Measurements from ENCODE around the gene MARK2.

The MARK2 gene

DNA sequence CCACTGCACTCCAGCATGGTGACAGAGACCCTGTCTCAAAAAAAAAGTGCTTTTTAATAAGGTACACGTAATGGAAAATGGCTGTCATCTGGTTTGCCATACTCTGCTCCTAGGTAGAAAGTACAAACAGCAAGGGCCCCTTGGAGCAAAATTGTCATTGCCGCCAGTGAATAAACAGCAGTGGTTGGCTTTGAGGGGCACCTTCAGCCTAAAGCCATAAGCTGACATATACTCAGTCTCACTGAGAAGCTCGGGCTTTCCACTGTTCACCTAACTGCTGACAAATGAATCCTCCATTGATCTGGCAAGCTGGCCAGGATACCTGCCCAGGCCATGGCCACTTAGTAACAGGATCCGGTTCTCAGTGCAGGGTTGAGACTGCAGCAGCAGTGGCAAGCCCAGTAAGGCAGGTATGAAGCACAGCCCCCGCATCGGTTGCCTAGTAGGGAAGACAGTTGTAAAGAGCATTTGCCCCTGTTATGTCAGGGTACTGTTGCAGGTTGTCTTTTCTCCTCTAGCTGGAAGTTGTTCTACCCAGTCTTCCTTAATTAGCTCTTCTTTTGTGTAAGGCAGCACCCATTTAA lies 38.8 kb downstream of the MARK2 start:
- no peak overlapping the region for H3K4me3 ChIP-seq (ENCODE audit: low read length)
- DNase-seq (ENCODE audit: low read depth) = no peak
- TF ChIP-seq, protein P1, sequence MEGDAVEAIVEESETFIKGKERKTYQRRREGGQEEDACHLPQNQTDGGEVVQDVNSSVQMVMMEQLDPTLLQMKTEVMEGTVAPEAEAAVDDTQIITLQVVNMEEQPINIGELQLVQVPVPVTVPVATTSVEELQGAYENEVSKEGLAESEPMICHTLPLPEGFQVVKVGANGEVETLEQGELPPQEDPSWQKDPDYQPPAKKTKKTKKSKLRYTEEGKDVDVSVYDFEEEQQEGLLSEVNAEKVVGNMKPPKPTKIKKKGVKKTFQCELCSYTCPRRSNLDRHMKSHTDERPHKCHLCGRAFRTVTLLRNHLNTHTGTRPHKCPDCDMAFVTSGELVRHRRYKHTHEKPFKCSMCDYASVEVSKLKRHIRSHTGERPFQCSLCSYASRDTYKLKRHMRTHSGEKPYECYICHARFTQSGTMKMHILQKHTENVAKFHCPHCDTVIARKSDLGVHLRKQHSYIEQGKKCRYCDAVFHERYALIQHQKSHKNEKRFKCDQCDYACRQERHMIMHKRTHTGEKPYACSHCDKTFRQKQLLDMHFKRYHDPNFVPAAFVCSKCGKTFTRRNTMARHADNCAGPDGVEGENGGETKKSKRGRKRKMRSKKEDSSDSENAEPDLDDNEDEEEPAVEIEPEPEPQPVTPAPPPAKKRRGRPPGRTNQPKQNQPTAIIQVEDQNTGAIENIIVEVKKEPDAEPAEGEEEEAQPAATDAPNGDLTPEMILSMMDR (conservative IDR thresholded peaks at IDR 0.05; ENCODE audit: low read depth, low read length) = no peak

DNA sequence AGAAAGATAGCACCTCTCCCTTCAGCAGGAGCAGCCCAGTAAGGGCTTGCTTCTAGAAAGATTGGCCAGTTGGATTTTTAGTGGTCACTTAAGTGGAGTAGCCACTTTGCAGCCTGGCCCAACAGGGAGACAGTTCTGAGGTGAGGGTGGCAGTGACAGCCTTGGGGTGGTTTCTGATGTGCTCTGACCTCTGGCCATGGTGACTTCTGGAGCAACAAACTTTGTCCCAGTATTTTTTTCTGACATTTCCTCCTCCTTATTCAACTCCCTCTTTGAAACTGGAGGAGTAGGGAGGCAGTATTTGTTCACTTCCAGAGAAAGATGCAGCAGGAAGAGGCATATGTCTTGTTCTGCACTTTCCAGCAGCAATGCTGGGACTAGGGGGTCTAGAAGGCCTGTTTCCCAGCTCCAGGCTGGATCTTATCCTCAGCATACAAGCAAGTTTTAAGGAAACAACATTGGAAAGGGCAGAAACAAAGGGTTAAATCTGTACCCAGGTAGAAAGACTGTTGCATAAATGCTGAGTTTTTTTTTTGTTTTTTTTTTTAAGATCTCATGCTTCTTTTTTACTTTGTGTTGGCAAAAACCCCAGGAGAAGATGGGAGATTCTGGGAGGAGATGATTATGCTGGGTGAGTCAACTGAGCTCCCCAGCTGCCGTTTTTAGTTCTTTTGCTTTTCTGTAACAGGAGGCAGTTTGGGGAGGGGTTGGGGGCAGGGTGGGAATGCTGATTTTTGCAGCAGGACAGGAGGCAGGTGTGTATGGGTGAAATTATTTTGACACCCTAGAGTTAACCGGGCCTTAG lies 40.9 kb downstream of the MARK2 start:
- no peak overlapping the region for H3K4me3 ChIP-seq (ENCODE audit: low read length)
- TF ChIP-seq, protein P1 (conservative IDR thresholded peaks at IDR 0.05; ENCODE audit: low read depth, low read length) = no peak
- DNase-seq (ENCODE audit: low read depth) = no peak

DNA sequence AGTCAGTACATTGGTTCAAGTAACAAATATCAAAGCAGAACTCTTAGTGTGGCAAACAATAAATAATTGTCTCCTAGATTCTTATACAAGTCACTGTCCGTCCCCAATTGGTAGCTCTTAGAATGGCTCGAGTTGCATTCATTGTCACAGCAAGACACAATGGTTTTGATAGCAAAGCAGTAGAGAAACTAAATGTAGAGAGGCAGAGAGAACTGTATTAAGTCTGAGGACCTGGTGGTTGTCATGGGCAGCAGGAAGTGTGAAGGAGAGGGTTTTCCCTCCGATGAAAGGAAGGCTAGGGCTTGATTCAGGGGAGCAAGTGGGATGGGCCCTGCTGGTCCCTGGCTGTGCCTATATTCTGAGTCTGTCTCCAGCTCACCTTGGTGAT lies 41.5 kb downstream of the MARK2 start:
- DNase-seq (ENCODE audit: low read depth) = no peak
- no peak overlapping the region for H3K4me3 ChIP-seq (ENCODE audit: low read length)
- TF ChIP-seq, protein P1 (conservative IDR thresholded peaks at IDR 0.05; ENCODE audit: low read depth, low read length) = no peak

DNA sequence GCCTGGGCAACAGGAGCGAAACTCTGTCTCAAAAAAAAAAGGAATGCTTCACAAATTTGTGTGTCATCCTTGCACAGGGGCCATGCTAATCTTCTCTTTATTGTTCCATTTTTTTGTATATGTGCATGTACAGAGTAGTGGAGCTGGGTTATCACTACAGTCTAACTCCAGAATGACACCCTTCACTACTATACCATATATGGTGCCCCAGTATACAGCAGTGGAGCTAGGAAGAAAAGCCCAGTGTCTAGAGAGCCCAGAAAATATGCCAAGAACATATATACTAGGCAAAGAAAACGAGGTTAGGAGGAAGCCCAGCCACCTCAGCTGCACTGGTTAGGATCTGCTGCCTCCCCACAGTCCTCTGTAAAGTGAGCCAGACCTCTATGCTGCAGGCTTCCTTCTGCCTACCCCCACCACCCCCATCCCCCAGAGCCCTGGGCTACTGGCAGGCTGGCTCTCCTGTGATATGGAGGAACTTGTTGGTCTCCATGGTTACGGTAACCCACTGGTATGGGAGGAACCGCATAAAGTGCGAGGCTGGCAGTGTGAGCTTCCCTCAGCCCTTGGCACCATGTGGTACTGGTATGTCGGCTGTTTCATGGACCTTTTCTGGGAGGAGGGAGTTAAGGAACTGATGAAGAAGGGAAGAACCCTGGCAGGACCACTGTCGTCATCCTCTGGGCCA lies 43.8 kb downstream of the MARK2 start:
- DNase-seq (ENCODE audit: low read depth) = peak; percentile 94
- TF ChIP-seq, protein P1 (conservative IDR thresholded peaks at IDR 0.05; ENCODE audit: low read depth, low read length) = no peak
- no peak overlapping the region for H3K4me3 ChIP-seq (ENCODE audit: low read length)

DNA sequence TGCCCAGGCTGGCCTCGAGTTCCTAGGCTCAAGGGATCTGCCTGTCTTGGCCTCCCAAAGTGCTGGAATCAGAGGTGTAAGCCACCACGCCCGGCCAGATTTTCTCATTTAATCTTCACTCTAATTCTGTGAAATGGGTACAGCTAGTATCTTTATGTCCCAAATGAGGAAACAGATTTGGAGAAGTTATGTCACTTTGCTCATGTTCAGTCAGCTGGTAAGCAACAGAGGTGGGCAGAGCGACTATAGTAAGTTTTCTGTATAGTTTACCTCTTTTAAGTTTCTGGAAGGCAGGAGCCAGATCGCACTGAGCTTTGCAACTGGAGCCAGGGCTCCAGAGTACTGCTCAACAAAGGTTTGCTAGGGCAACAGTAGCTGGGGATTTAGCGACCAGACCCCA lies 44.9 kb downstream of the MARK2 start:
- DNase-seq (ENCODE audit: low read depth) = no peak

DNA sequence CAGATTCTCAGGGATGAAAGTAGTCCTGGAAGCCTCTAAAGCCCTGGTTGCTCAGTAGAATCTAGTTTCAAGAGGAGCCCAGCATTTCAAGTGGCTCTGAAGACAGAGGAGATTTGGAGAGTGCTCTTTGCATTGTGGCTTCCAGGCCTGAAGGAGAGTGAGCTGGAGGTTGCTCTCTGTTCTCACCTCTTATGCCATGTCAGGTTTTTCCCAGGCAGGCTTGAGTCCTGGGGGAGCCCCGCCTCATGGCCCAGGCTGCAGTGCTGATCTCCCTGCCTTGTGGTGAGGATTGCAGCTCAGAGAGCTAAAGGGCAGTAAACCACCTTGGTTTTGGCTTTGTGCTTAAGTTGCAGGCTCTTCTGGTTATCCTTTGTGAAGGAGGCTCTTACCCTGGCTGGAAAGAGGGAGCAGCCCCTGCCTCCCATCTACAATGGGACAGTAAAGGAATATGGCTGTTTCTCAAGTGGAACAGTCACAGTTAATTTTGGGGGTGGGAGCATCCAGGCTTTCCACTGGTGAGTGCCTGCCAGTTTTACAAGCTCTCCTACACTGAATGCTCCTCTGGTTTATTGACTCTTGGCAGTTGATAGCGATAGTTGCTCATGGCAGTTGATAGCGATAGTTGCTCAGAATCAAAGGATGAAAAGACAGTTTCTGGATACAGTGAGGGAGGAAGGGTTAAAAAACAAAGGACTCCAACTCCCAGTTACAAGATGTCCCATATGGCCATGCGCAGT lies 45.5 kb downstream of the MARK2 start:
- TF ChIP-seq, protein P1 (conservative IDR thresholded peaks at IDR 0.05; ENCODE audit: low read depth, low read length) = no peak
- DNase-seq (ENCODE audit: low read depth) = no peak
- no peak overlapping the region for H3K4me3 ChIP-seq (ENCODE audit: low read length)

More for the DNA sequence above, 44.9 kb downstream of the MARK2 start:
- no peak overlapping the region for H3K4me3 ChIP-seq (ENCODE audit: low read length)
- TF ChIP-seq, protein P1 (conservative IDR thresholded peaks at IDR 0.05; ENCODE audit: low read depth, low read length) = no peak

All from retinal pigment epithelial cell (primary cell).